Measurements from ENCODE around the gene HIPK4.
A peak's percentile ranks its signal among the peaks of the same experiment; 100 is the strongest.

Gene HIPK4

GRCh38 chr19:40365613-40366401 lies 24.2 kb downstream of the HIPK4 start:
- peak; percentile 73 for DNase-seq

GRCh38 chr19:40365010-40365409 lies 25.0 kb downstream of the HIPK4 start:
- DNase-seq: no peak

- no peak for DNase-seq
Measured at GRCh38 chr19:40363069-40363468, 26.9 kb downstream of the HIPK4 start.

GRCh38 chr19:40362160-40362559 lies 27.8 kb downstream of the HIPK4 start:
- no peak for DNase-seq

- no peak for DNase-seq
Measured at GRCh38 chr19:40360708-40361241, 29.2 kb downstream of the HIPK4 start.

- DNase-seq: no peak
Measured at GRCh38 chr19:40360020-40360707, 29.8 kb downstream of the HIPK4 start.

GRCh38 chr19:40358773-40359172 lies 31.2 kb downstream of the HIPK4 start:
- DNase-seq: no peak

- DNase-seq: no peak
Measured at GRCh38 chr19:40357640-40358039, 32.3 kb downstream of the HIPK4 start.

GRCh38 chr19:40356681-40357595 lies 33.0 kb downstream of the HIPK4 start:
- no peak for DNase-seq

GRCh38 chr19:40355975-40356680 lies 33.9 kb downstream of the HIPK4 start:
- DNase-seq: no peak

GRCh38 chr19:40348961-40349507 lies 40.9 kb downstream of the HIPK4 start:
- no peak for DNase-seq

GRCh38 chr19:40348125-40348913 lies 41.7 kb downstream of the HIPK4 start, which contains the start of the genes C19orf47 and PLD3:
TSS of gene C19orf47 (minus strand) at chr19:40348397. CDS start at chr19:40341857, 6,540 bp downstream.
TSS of gene PLD3 (plus strand) at chr19:40348695. CDS start at chr19:40366484, 17,789 bp downstream.
- peak; percentile 99 for DNase-seq

GRCh38 chr19:40344422-40344821 lies 45.6 kb downstream of the HIPK4 start:
- no peak for DNase-seq

GRCh38 chr19:40342644-40343311 lies 47.2 kb downstream of the HIPK4 start:
- DNase-seq: no peak

GRCh38 chr19:40341601-40342482 lies 48.1 kb downstream of the HIPK4 start:
- DNase-seq: no peak

- no peak for DNase-seq
Measured at GRCh38 chr19:40339018-40339728, 50.8 kb downstream of the HIPK4 start.

GRCh38 chr19:40337594-40337993 lies 52.4 kb downstream of the HIPK4 start:
- no peak for DNase-seq

- DNase-seq: no peak
Measured at GRCh38 chr19:40337107-40337506, 52.9 kb downstream of the HIPK4 start.

- no peak for DNase-seq
Measured at GRCh38 chr19:40336601-40336900, 53.4 kb downstream of the HIPK4 start.

All from NCI-H2171 (cell line).